Suprapubic skin (tissue), 4 donors: ENCODE results near the gene OMD. TPM values are rescaled to one million over a fixed set of nuclear protein-coding genes. Genes with fewer than 3 reads are reported as not detected.

Experiments
- DNase-seq, 2 donors: peaks; one replicate each; pipeline ENCODE4 v3.0.0-alpha.2; 2019; ENCODE audit warnings: low spot score in 2 of 2
- H3K27ac ChIP-seq: fragments of 200-600 bp; sonication (generic); one replicate; pipeline ENCODE4 v1.5.1; 2019
- H3K27me3 ChIP-seq: fragments of 200-600 bp; sonication (generic); one replicate; pipeline ENCODE4 v1.5.1; 2019
- H3K36me3 ChIP-seq: fragments of 200-600 bp; sonication (generic); one replicate; pipeline ENCODE4 v1.5.1; 2019
- H3K4me1 ChIP-seq: fragments of 200-600 bp; sonication (generic); one replicate; pipeline ENCODE4 v1.5.1; 2019
- H3K4me3 ChIP-seq: fragments of 200-600 bp; sonication (generic); one replicate; pipeline ENCODE4 v1.5.1; 2019; ENCODE audit warnings: mild to moderate bottlenecking
- H3K9me3 ChIP-seq: fragments of 200-600 bp; sonication (generic); one replicate; pipeline ENCODE4 v1.5.1; 2019
- EP300 ChIP-seq: sonication (generic); formaldehyde crosslinking; IDR thresholded peaks from one replicate; pipeline ENCODE4 v1.6.1; 2017; ENCODE audit warnings: antibody characterized with exemption
- POLR2A ChIP-seq, 2 donors: fragments of 450-650 bp; IDR thresholded peaks; one replicate each; pipeline ENCODE4 v1.6.1; 2017; ENCODE audit warnings: antibody characterized with exemption in 2 of 2, mild to moderate bottlenecking in 2 of 2, moderate library complexity in 2 of 2
- POLR2AphosphoS5 ChIP-seq, 3 donors: sonication (generic); formaldehyde crosslinking; IDR thresholded peaks; one replicate each; pipeline ENCODE4 v1.6.1; 2017; ENCODE audit warnings: antibody characterized with exemption in 3 of 3
- WGBS: methylation state at CpG from one replicate; pipeline ENCODE4 v1.1.5; 2018; 5-methylcytosine and 5-hydroxymethylcytosine counted together
- total RNA-seq, 4 donors: library from RNA; depleted of rRNA; stranded (reverse); fragments of >200 nt; gene quantifications; one replicate each; pipeline ENCODE4 v1.1.0, GENCODE V29; 2016
- TF ChIP-seq, protein P1 (sequence below), 2 donors: fragments of 200-600 bp in 1 of 2; fragments of 450-650 bp in 1 of 2; sonication (generic) in 1 of 2; IDR thresholded peaks; one replicate each; pipeline ENCODE4 v1.5.1; 2016 to 2019; ENCODE audit warnings: antibody characterized with exemption in 2 of 2, mild to moderate bottlenecking in 1 of 2, moderate library complexity in 1 of 2

Gene OMD
- total RNA-seq, 4 donors from 2014 or later = 2.5 to 5.2 (median 2.7) TPM

DNA sequence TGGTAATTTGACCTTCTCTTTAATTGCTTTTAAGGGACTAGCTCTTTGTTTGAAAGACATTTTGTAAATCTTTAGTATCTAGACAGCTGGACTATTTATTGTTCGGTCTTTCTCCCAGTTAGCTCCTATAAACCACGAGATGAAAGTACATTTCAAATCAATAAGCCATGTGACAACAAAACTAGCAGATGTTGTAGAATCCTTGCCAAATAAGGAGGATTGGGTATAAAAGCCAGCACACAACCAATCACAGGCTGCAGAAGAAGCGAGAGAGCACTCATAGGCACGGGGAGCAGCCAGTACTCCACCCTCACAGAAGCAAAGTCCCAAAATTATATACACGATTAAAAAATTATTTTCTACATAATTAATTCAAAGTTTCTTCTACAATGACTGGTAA, 8.1 kb upstream of the OMD start:
- TF ChIP-seq POLR2A (IDR thresholded peaks at IDR 0.05) (no peak), EP300 (no peak), POLR2AphosphoS5 (IDR thresholded peaks at IDR 0.05) (no peak)
- TF ChIP-seq, protein P1, sequence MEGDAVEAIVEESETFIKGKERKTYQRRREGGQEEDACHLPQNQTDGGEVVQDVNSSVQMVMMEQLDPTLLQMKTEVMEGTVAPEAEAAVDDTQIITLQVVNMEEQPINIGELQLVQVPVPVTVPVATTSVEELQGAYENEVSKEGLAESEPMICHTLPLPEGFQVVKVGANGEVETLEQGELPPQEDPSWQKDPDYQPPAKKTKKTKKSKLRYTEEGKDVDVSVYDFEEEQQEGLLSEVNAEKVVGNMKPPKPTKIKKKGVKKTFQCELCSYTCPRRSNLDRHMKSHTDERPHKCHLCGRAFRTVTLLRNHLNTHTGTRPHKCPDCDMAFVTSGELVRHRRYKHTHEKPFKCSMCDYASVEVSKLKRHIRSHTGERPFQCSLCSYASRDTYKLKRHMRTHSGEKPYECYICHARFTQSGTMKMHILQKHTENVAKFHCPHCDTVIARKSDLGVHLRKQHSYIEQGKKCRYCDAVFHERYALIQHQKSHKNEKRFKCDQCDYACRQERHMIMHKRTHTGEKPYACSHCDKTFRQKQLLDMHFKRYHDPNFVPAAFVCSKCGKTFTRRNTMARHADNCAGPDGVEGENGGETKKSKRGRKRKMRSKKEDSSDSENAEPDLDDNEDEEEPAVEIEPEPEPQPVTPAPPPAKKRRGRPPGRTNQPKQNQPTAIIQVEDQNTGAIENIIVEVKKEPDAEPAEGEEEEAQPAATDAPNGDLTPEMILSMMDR (IDR thresholded peaks at IDR 0.05) = no peak
- Histone ChIP-seq H3K27me3 (no peaks in the 10 kb centered on the region), H3K4me3 (no peak overlapping the region), H3K9me3 (no peaks in the 10 kb centered on the region), H3K4me1 (no peaks in the 10 kb centered on the region), H3K36me3 (no peaks in the 10 kb centered on the region), H3K27ac (no peak overlapping the region)
- 65% methylated on average over 5 of the region's 5 CpGs for WGBS
- DNase-seq = no peak

DNA sequence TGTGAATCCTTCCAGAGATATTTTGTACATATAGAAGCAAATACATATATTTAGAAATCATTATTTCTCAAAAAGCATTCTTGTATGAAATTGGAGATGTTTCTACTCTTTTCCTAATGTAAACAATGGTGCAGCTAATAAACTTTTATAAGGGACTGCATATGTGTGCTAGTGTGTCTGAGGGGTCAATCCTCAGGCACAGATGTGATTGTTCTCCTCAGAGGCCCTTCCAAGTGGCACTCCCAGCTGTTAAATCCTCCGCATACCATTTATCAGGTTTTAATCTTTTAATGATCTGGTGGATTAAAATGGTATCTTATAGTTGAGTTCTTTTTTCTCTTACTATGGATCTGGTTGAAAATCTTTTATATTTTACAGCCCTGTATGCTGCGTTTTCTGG, 5.6 kb upstream of the OMD start:
- no peak overlapping the region for H3K27ac ChIP-seq
- H3K4me1 ChIP-seq = peaks cover 7% of the 10 kb centered on the region
- WGBS = 91% methylated on average over 2 of the region's 2 CpGs
- H3K27me3 ChIP-seq = no peaks in the 10 kb centered on the region
- TF ChIP-seq EP300 = no peak
- TF ChIP-seq POLR2AphosphoS5 (IDR thresholded peaks at IDR 0.05) = no peak
- TF ChIP-seq, protein P1 (IDR thresholded peaks at IDR 0.05) = no peak
- no peak for TF ChIP-seq POLR2A (IDR thresholded peaks at IDR 0.05)
- H3K4me3 ChIP-seq = no peak overlapping the region
- no peaks in the 10 kb centered on the region for H3K36me3 ChIP-seq
- H3K9me3 ChIP-seq = no peaks in the 10 kb centered on the region
- no peak for DNase-seq

DNA sequence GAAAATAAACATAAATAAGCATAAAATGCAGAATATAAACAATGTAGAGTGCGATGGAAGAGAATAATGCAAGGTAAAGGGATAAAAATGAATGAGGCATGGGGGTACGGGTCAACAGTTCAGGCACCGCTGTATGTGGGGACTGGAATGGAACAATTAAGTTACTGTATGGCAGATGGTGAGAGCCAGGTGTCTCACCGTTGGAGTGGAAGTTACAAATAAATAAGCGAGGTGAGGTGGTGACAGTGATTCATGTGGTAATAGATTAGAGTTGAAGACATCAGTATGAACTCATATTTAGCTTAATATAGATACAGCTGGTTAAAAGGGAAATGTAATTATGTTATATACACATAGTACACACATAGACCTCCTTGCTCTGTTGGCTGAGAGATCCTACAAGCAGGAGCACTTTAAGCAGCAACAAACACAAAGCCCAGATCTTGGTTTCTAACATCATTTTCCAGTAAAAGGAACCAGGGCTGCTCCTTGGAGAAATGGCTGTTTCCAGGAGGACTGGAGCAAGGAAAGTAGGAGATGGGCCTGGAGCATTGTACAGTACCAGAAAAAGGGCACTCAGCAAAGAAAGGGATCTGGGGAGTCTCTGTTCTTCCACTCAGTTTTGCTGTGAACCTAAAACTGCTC, 2.4 kb upstream of the OMD start:
- WGBS = 79% methylated on average over 5 of the region's 5 CpGs
- DNase-seq = no peak

DNA sequence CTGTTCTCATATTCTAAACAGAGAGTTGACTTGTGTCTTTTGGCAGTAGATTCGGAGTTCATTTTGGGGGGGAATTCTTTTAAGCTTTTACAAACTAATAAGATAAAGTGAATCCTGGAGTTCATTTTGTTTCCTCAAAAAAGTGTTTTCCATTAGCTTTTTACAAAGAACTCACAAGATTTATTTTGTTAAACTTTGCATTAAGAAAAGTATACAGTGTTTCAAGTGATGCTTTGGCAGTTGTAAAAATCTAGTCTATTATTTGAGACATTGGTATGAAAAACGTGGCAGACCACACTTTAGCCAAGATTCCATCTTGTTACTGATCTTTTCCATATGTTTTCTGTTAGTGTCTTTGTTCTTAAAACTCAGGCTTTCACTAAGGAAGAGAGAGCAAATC, 1.2 kb upstream of the OMD start:
- Histone ChIP-seq H3K9me3 (no peaks in the 10 kb centered on the region), H3K4me1 (peaks cover 7% of the 10 kb centered on the region), H3K27ac (peak overlapping the region; percentile 27), H3K4me3 (no peak overlapping the region), H3K36me3 (no peaks in the 10 kb centered on the region), H3K27me3 (no peaks in the 10 kb centered on the region)
- DNase-seq = no peak
- TF ChIP-seq POLR2AphosphoS5 (IDR thresholded peaks at IDR 0.05) (no peak), EP300 (no peak), POLR2A (IDR thresholded peaks at IDR 0.05) (no peak)
- TF ChIP-seq, protein P1 (IDR thresholded peaks at IDR 0.05) = no peak
- 54% methylated on average over 2 of the region's 2 CpGs for WGBS

More for the DNA sequence above, 2.4 kb upstream of the OMD start:
- no peaks in the 10 kb centered on the region for H3K9me3 ChIP-seq
- no peaks in the 10 kb centered on the region for H3K36me3 ChIP-seq
- H3K4me1 ChIP-seq = peaks cover 7% of the 10 kb centered on the region
- no peaks in the 10 kb centered on the region for H3K27me3 ChIP-seq
- no peak overlapping the region for H3K27ac ChIP-seq
- no peak overlapping the region for H3K4me3 ChIP-seq
- no peak for TF ChIP-seq POLR2AphosphoS5 (IDR thresholded peaks at IDR 0.05)
- TF ChIP-seq POLR2A (IDR thresholded peaks at IDR 0.05) = no peak
- TF ChIP-seq, protein P1 (IDR thresholded peaks at IDR 0.05) = no peak
- no peak for TF ChIP-seq EP300

DNA sequence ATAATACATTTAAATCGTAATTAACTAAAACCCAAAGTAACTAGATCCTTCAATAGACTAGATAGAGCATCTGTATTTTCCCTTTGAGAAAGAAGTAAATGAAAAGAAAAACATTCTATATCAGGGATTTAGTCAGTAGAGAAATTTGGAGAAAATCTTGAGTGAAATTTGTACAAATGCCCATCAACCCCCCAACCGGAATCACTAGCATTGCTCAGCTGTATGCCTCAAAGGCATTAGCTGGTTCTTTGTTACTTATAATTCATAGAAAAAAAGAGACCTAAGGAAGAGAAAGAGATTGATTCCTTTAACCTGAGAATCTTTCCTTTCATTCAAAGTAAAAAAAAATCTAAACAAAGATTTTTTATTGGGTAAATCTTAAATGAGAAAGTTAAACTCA, 659 bp downstream of the OMD start:
- Histone ChIP-seq H3K27me3 (no peaks in the 10 kb centered on the region), H3K36me3 (no peaks in the 10 kb centered on the region), H3K4me1 (peaks cover 7% of the 10 kb centered on the region), H3K4me3 (peak overlapping the region; percentile 30), H3K9me3 (no peaks in the 10 kb centered on the region), H3K27ac (peak overlapping the region; percentile 20)
- 79% methylated on average over 2 of the region's 2 CpGs for WGBS
- TF ChIP-seq EP300 = no peak
- TF ChIP-seq, protein P1 (IDR thresholded peaks at IDR 0.05) = no peak
- TF ChIP-seq POLR2A (IDR thresholded peaks at IDR 0.05) = no peak
- DNase-seq = no peak
